IgD-negative memory B cell (primary cell): ENCODE data around the gene SYCP2. TPM values are rescaled to one million over a fixed set of nuclear protein-coding genes. Genes with fewer than 3 reads are reported as not detected.

ENCODE experiments used
- H3K27ac Mint-ChIP-seq, 3 donors: one replicate each; pipeline ENCODE4 v1.8.0; 2020 to 2022; ENCODE audit warnings: mild to moderate bottlenecking in 3 of 3, mixed read lengths in 3 of 3, moderate library complexity in 1 of 3
- H3K27me3 Mint-ChIP-seq: one replicate; pipeline ENCODE4 v1.8.0; 2021; ENCODE audit warnings: mixed read lengths
- H3K36me3 Mint-ChIP-seq: one replicate; pipeline ENCODE4 v1.8.0; 2020; ENCODE audit warnings: mild to moderate bottlenecking, mixed read lengths
- H3K4me1 Mint-ChIP-seq, 3 donors: one replicate each; pipeline ENCODE4 v1.8.0; 2020 to 2022; ENCODE audit warnings: mixed read lengths in 3 of 3, mild to moderate bottlenecking in 1 of 3
- H3K4me3 Mint-ChIP-seq, 4 donors: one replicate each; pipeline ENCODE4 v1.8.0; 2020 to 2022; ENCODE audit warnings: mild to moderate bottlenecking in 4 of 4, mixed read lengths in 4 of 4, moderate library complexity in 3 of 4
- H3K9me3 Mint-ChIP-seq, 3 donors: one replicate each; pipeline ENCODE4 v1.8.0; 2020 to 2021; ENCODE audit warnings: mixed read lengths in 3 of 3, mild to moderate bottlenecking in 1 of 3
- polyA plus RNA-seq: library from polyadenylated mRNA; unstranded; fragments of 300-500 nt; fragmentation: Illumina TruSeq; gene quantifications from one replicate; pipeline ENCODE4 v1.2.3, GENCODE V29; 2021

Gene SYCP2
- polyA plus RNA-seq, 1 donor from 2014 or later, result 0.56 TPM

DNA sequence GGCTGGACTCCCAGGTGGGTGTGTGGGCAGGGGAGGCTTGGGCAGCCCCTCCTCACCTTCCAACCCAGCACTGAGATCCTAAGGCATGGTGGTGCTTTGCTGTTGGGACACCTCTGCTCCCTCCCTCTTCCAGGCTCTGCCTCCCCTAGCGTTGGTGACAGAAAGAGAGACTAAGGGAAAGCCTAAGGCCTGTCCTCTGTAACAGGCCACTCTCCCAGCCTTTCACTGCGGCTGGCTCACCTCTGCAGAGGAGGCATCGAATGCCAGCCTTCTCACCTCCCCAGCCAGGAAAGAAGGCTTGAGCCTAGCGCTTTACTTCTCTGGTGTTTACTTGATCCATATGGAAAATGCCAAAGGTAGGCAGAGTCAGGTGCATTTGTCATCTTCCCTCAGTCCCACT is 21.3 kb upstream of the SYCP2 start:
- Mint-ChIP-seq H3K9me3 (no peaks in the 10 kb centered on the region), H3K4me1 (no peaks in the 10 kb centered on the region)

GRCh38 chr20:59949911-59950310 is 16.5 kb upstream of the SYCP2 start:
- no peak overlapping the region for H3K4me3 Mint-ChIP-seq
- peaks cover 9 to 14% (median 11%) of the 10 kb centered on the region in 3 donors for H3K4me1 Mint-ChIP-seq
- H3K27me3 Mint-ChIP-seq, result no peaks in the 10 kb centered on the region
- peaks cover 2% of the 10 kb centered on the region for H3K36me3 Mint-ChIP-seq
- H3K27ac Mint-ChIP-seq, result no peak overlapping the region
- H3K9me3 Mint-ChIP-seq, result no peaks in the 10 kb centered on the region

More for the DNA sequence above, 21.3 kb upstream of the SYCP2 start:
- no peaks in the 10 kb centered on the region for H3K27me3 Mint-ChIP-seq
- H3K36me3 Mint-ChIP-seq, result no peaks in the 10 kb centered on the region
- peak overlapping the region in 1 of 4 donors; percentile 49 for H3K4me3 Mint-ChIP-seq
- no peak overlapping the region for H3K27ac Mint-ChIP-seq

GRCh38 chr20:59948828-59949720 is 15.6 kb upstream of the SYCP2 start:
- Mint-ChIP-seq H3K9me3 (no peaks in the 10 kb centered on the region), H3K4me3 (peak overlapping the region in 3 of 4 donors; percentile 17 to 83 (median 19)), H3K27ac (peak overlapping the region; percentile 69 to 91 (median 87)), H3K4me1 (peaks cover 9 to 15% (median 15%) of the 10 kb centered on the region in 3 donors), H3K27me3 (no peaks in the 10 kb centered on the region), H3K36me3 (peaks cover 2% of the 10 kb centered on the region)

DNA sequence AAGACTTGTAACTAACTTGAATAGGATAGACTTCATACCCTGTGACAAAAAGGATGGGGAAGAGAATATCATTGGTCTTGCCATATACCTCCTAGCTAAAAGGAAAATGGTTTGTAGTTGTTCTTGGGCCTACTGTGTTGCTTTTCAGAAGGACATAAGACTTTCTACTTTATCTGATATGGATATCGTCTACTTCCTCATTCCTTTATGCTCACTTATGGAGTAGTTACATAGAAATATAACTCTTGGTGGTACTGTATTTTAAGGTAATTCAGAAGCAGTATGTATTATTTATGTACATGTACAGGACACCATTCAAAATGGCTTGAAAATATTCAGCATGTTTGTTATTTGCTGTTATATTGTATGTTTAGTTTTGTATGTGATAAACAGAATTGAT is 14.8 kb upstream of the SYCP2 start:
- Mint-ChIP-seq H3K4me3 (no peak overlapping the region), H3K27me3 (no peaks in the 10 kb centered on the region), H3K27ac (peak overlapping the region in 1 of 3 donors; percentile 69)

GRCh38 chr20:59947376-59947775 is 13.9 kb upstream of the SYCP2 start:
- Mint-ChIP-seq H3K36me3 (peaks cover 2% of the 10 kb centered on the region), H3K27me3 (no peaks in the 10 kb centered on the region), H3K27ac (no peak overlapping the region), H3K4me3 (no peak overlapping the region), H3K4me1 (peaks cover 9 to 16% (median 15%) of the 10 kb centered on the region in 3 donors), H3K9me3 (no peaks in the 10 kb centered on the region)

More for the DNA sequence above, 14.8 kb upstream of the SYCP2 start:
- no peaks in the 10 kb centered on the region for H3K9me3 Mint-ChIP-seq
- H3K36me3 Mint-ChIP-seq, result peaks cover 2% of the 10 kb centered on the region
- peaks cover 9 to 15% (median 15%) of the 10 kb centered on the region in 3 donors for H3K4me1 Mint-ChIP-seq

DNA sequence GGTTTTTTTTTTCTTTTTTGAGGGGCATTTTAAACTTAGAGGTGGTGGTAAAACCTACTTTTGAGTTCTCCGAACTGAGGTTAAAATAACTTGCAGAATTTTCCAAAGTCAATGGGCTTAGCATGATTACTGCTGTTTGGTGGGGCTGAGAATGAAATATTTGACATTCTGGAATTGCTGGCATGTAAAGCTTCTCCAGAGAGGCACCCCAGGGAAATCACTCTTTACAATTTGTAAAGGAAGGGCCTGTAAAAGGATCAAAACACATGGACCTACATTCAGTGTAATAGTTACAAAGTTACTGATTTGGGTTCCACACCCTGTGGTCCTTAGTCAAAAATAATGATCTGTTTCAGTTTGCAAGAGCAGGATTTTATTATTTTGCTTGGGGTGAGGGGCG is 12.3 kb upstream of the SYCP2 start:
- no peaks in the 10 kb centered on the region for H3K9me3 Mint-ChIP-seq
- peak overlapping the region in 1 of 3 donors; percentile 42 for H3K27ac Mint-ChIP-seq
- peaks cover 17 to 26% (median 26%) of the 10 kb centered on the region in 3 donors for H3K4me1 Mint-ChIP-seq

DNA sequence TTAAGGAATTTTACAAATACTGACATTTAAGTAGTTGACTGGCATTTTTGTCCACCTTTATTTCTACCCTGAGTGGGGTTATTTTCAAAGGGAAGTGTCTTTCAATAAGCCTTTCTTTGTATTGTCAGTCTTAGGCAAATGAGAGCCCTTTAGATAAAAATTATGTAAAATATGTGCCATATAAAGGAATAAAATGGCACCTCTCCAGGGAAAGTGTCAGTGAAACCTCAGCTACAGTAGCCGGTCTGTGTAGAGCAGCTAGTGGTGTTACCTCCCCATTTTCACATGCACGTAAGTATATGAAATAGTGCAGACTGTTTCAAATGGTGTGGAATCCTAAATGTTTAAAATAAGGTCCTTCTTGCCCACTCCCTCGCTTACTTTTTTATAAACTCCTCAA is 11.7 kb upstream of the SYCP2 start:
- peaks cover 17 to 30% (median 26%) of the 10 kb centered on the region in 3 donors for H3K4me1 Mint-ChIP-seq
- H3K36me3 Mint-ChIP-seq, result peaks cover 2% of the 10 kb centered on the region
- H3K27me3 Mint-ChIP-seq, result no peaks in the 10 kb centered on the region
- no peak overlapping the region for H3K4me3 Mint-ChIP-seq
- no peaks in the 10 kb centered on the region for H3K9me3 Mint-ChIP-seq
- no peak overlapping the region for H3K27ac Mint-ChIP-seq

More for the DNA sequence above, 12.3 kb upstream of the SYCP2 start:
- no peaks in the 10 kb centered on the region for H3K27me3 Mint-ChIP-seq
- peaks cover 2% of the 10 kb centered on the region for H3K36me3 Mint-ChIP-seq
- peak overlapping the region in 1 of 4 donors; percentile 14 for H3K4me3 Mint-ChIP-seq

GRCh38 chr20:59944726-59945125 is 11.3 kb upstream of the SYCP2 start:
- Mint-ChIP-seq H3K27ac (peak overlapping the region in 1 of 3 donors; percentile 83), H3K4me3 (peak overlapping the region in 1 of 4 donors; percentile 12), H3K36me3 (peaks cover 2% of the 10 kb centered on the region), H3K9me3 (no peaks in the 10 kb centered on the region), H3K4me1 (peaks cover 19 to 30% (median 26%) of the 10 kb centered on the region in 3 donors), H3K27me3 (no peaks in the 10 kb centered on the region)

DNA sequence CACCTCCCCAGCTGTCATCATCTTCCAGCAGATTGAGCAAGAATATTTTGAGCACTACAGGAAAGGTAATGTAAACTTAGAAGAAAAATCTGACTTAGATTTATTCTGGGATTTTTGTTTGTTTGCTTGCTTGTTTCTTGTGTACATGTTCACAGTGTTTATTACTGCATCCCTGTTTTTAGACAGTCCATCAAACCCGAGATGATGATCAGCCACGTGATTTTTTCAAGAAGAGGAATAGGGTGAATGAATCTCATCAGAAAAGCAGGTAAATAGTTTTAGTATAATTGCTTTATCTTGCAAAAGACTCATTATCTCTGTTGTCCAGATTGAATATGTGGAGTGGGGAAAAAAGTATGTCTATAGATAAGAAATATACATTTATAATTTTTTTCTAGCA is 8.8 kb upstream of the SYCP2 start:
- H3K4me1 Mint-ChIP-seq, result peaks cover 21 to 31% (median 30%) of the 10 kb centered on the region in 3 donors
- H3K27me3 Mint-ChIP-seq, result no peaks in the 10 kb centered on the region
- H3K36me3 Mint-ChIP-seq, result peaks cover 2% of the 10 kb centered on the region
- H3K9me3 Mint-ChIP-seq, result no peaks in the 10 kb centered on the region
- H3K4me3 Mint-ChIP-seq, result peak overlapping the region in 1 of 4 donors; percentile 44
- no peak overlapping the region for H3K27ac Mint-ChIP-seq

- H3K4me3 Mint-ChIP-seq, result peak overlapping the region; percentile 97 to 99 (median 99)
- no peaks in the 10 kb centered on the region for H3K9me3 Mint-ChIP-seq
- H3K27ac Mint-ChIP-seq, result peak overlapping the region; percentile 90 to 99 (median 98)
- peaks cover 22 to 39% (median 37%) of the 10 kb centered on the region in 3 donors for H3K4me1 Mint-ChIP-seq
- H3K36me3 Mint-ChIP-seq, result peaks cover 1% of the 10 kb centered on the region
- no peaks in the 10 kb centered on the region for H3K27me3 Mint-ChIP-seq
These were observed 7.5 kb upstream of the SYCP2 start for GRCh38 chr20:59940956-59941294.

DNA sequence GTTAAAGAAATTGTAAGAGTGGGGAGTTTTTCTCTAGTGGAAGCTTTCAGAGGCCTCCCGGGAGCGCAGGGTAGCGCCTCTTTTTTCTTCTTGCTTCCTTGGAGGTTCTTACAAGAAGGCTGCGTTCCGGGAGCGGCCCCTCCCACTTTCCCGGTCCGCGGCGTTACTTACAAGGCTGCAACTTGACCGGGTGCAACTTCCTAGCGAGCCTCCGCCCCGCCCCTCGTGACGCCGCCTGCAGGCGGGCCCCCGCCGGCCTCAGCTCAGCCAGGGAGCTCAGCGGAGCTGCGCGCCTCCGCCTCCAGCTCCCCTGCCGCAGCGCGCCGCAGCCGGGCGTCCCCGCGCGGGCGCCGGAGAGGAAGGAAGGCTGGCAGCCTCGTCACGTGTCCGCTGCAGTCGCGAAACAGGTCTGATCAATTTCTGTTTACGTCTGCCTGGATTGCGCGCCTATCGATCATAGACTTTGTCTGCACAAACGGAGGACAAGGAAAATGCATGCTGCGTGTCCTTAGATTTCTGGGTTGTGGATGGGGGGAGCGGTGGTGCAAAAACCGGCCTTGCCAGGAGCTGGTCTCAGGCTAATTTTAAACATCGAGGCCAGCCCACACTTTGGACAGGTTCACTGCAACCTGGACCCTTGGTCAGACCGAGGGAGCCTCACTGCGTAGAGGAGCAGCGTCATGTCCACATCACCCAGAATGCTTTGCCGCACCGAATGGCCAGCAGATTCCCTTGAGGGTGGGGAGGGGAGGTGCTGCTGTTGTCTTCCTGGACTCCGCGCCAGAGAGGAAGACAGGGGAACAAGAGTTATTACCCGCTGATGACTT is 6.9 kb upstream of the SYCP2 start, which contains the start of the genes FAM217B and PPP1R3D:
FAM217B (plus strand) TSS at position 261 of the 827 bp plus-strand sequence. CDS start 3,555 bp downstream, outside the sequence.
PPP1R3D (minus strand) TSS at position 177 of the 827 bp plus-strand sequence. CDS start 374 bp downstream, outside the sequence.
- H3K4me3 Mint-ChIP-seq, result peak within 1 kb of the TSS; percentile 97 to 99 (median 99)

DNA sequence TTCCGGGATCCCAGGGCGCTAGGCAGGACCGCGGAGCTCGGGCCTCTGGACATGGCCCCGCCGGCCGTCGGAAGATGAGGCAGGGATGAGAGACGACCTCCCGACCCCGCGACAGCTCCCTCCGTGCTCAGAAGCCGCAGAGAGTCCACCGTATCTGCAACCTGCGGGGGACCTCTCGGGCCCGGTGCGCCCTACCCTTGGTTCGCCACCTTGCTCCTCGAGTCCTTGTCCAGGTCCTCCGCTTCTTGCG is 6.4 kb upstream of the SYCP2 start:
- Mint-ChIP-seq H3K9me3 (no peaks in the 10 kb centered on the region), H3K4me1 (peaks cover 22 to 41% (median 34%) of the 10 kb centered on the region in 3 donors), H3K36me3 (peaks cover 5% of the 10 kb centered on the region), H3K4me3 (peak overlapping the region; percentile 97 to 99 (median 99)), H3K27ac (peak overlapping the region; percentile 23 to 99 (median 90)), H3K27me3 (no peaks in the 10 kb centered on the region)

More for the DNA sequence above, 6.9 kb upstream of the SYCP2 start, which contains the start of the genes FAM217B and PPP1R3D:
- H3K36me3 Mint-ChIP-seq, result peaks cover 1% of the 10 kb centered on the region
- H3K27me3 Mint-ChIP-seq, result no peaks in the 10 kb centered on the region
- H3K9me3 Mint-ChIP-seq, result no peaks in the 10 kb centered on the region
- peaks cover 22 to 41% (median 34%) of the 10 kb centered on the region in 3 donors for H3K4me1 Mint-ChIP-seq
- H3K27ac Mint-ChIP-seq, result peak within 1 kb of the TSS; percentile 90 to 99 (median 98)

DNA sequence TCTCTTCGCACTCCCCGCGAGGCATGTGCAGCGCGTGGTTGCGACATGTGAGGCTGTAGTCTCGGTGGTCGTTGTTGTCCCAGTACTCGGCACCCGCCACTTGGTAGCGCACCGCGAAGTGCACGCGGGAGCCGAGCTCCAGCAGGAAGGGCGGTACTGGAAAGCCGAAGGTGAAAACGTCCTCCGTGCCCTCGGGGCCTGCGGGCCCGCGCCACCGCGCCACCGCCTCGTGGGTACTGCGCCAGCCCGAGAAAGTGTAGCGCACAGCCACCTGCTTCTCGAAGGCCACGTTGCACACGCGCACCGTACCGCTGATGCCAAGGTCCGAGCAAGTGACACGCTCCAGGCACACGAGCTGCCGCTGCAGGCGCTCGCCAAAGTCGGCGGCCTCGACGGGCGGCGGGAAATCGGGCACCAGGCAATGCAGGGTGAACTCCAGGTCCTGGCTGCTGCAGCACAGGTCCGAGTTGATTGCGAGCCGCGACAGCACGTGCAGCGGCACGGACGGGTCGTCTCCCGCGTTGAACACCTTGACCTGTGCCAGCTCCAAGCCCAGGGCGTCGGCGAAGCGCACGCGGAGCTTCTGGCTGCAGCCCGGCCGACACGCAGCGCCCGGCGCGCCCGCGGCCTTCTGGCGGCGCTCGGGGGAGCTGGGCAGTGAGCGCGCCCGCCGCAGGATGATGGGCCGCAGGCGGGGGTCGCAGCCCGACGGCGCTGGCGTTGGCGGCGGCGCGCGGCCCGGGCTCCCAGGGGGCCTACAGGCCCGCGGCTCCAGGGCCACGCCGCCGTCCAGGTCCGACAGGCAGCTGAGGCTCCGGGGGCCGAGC is 5.8 kb upstream of the SYCP2 start:
- no peaks in the 10 kb centered on the region for H3K27me3 Mint-ChIP-seq
- H3K9me3 Mint-ChIP-seq, result no peaks in the 10 kb centered on the region
- H3K27ac Mint-ChIP-seq, result peak overlapping the region in 1 of 3 donors; percentile 79
- peaks cover 6% of the 10 kb centered on the region for H3K36me3 Mint-ChIP-seq
- peaks cover 22 to 38% (median 35%) of the 10 kb centered on the region in 3 donors for H3K4me1 Mint-ChIP-seq
- H3K4me3 Mint-ChIP-seq, result peak overlapping the region; percentile 90 to 99 (median 98)

GRCh38 chr20:59938696-59939051 is 5.2 kb upstream of the SYCP2 start:
- Mint-ChIP-seq H3K4me3 (peak overlapping the region; percentile 79 to 93 (median 89)), H3K27ac (peak overlapping the region in 2 of 3 donors; percentile 78 to 79), H3K4me1 (peaks cover 24 to 38% (median 35%) of the 10 kb centered on the region in 3 donors), H3K9me3 (no peaks in the 10 kb centered on the region), H3K36me3 (peaks cover 6% of the 10 kb centered on the region), H3K27me3 (no peaks in the 10 kb centered on the region)
